Endothelial cell of umbilical vein (primary cell): Measurements from ENCODE around the gene OLFM1. TPM values are rescaled to one million over a fixed set of nuclear protein-coding genes. Genes with fewer than 3 reads are reported as not detected.

ENCODE experiments used
- BruUV-seq: library from RNA; stranded (reverse); fragments of 400-500 nt; replicated peaks from 2 replicates; lab custom pipeline; 2021; lab: Mats Ljungman, UMichigan
- CTCF ChIA-PET: fragments of 300-600, 350-600 bp; sonication (Branson Sonifier 250); formaldehyde crosslinking; loops from one replicate; lab custom pipeline; 2021; ENCODE audit warnings: antibody characterized with exemption, inconsistent platforms; lab: Charles Lee
- POLR2A ChIA-PET: fragments of 300-600, 350-600 bp; sonication (Branson Sonifier 250); formaldehyde crosslinking; loops from one replicate; lab custom pipeline; 2021; ENCODE audit warnings: antibody characterized with exemption, inconsistent platforms; lab: Charles Lee
- DNase-seq: peaks from one replicate; pipeline ENCODE4 v3.0.0-alpha.2; 2011; ENCODE audit warnings: low read depth, low spot score
- FAIRE-seq: peaks from 2 replicates; lab custom pipeline; 2011; peaks lifted over from hg19 to GRCh38; lab: Jason Lieb, UNC
- H2AFZ ChIP-seq: 2 replicates; pipeline ENCODE4 v1.6.0; 2012; ENCODE audit warnings: low read depth, low read length, control low read depth, inconsistent platforms
- H3K27ac ChIP-seq: 2 replicates; pipeline ENCODE4 v1.5.1; 2011; ENCODE audit warnings: low read depth, mild to moderate bottlenecking, control low read depth, low read length, moderate library complexity; ENCODE audit not compliant: insufficient read depth
- H3K27me3 ChIP-seq, 2 experiments: 2 replicates each; pipeline versions ENCODE4 v1.6.0 to v1.6.1; 2011; ENCODE audit warnings: low read length in 2 of 2, mixed read lengths in 1 of 2; ENCODE audit not compliant: control insufficient read depth in 2 of 2, insufficient read depth in 2 of 2
- H3K36me3 ChIP-seq, 2 experiments: 2 replicates in 1 of 2; 3 replicates in 1 of 2; pipeline ENCODE4 v1.5.1; 2011; ENCODE audit warnings: low read length in 2 of 2, mild to moderate bottlenecking in 1 of 2, moderate library complexity in 1 of 2; ENCODE audit not compliant: control insufficient read depth in 2 of 2, insufficient read depth in 2 of 2; ENCODE audit errors: extremely low read depth in 1 of 2
- H3K4me1 ChIP-seq: 3 replicates; pipeline ENCODE4 v1.5.1; 2011; ENCODE audit warnings: mild to moderate bottlenecking, low read length; ENCODE audit not compliant: control insufficient read depth, insufficient read depth; ENCODE audit errors: extremely low read depth
- H3K4me2 ChIP-seq: 2 replicates; pipeline ENCODE4 v1.6.1; 2011; ENCODE audit warnings: low read length, control low read depth, mixed read lengths; ENCODE audit not compliant: insufficient read depth
- H3K4me3 ChIP-seq, 3 experiments: fragments of 200-600 bp in 1 of 3; sonication (generic), shearing (Covaris generic) in 1 of 3; replicated peaks in 1 of 3; 2 replicates each; pipeline ENCODE4 v1.5.1; 2011 to 2016; ENCODE audit warnings: control low read depth in 3 of 3, low read length in 3 of 3, mild to moderate bottlenecking in 2 of 3, inconsistent platforms in 1 of 3, low read depth in 1 of 3, moderate library complexity in 1 of 3; ENCODE audit not compliant: insufficient read depth in 1 of 3
- H3K79me2 ChIP-seq: 2 replicates; pipeline ENCODE4 v1.6.0; 2012; ENCODE audit warnings: low read length, inconsistent platforms; ENCODE audit not compliant: control insufficient read depth, insufficient read depth
- H3K9ac ChIP-seq: replicated peaks from 2 replicates; pipeline ENCODE3; 2011; ENCODE audit warnings: low read length, control low read depth; ENCODE audit not compliant: insufficient read depth; ENCODE audit errors: extremely low read depth
- H3K9me1 ChIP-seq: replicated peaks from 3 replicates; pipeline ENCODE4 v1.6.0; 2011; ENCODE audit warnings: mild to moderate bottlenecking, low read length; ENCODE audit not compliant: control insufficient read depth, insufficient read depth; ENCODE audit errors: extremely low read depth
- H3K9me3 ChIP-seq: replicated peaks from 2 replicates; pipeline ENCODE4 v1.5.1; 2012; ENCODE audit warnings: low read length, inconsistent platforms; ENCODE audit not compliant: control insufficient read depth, insufficient read depth
- H4K20me1 ChIP-seq: replicated peaks from 2 replicates; pipeline ENCODE3; 2011; ENCODE audit warnings: mild to moderate bottlenecking, low read length; ENCODE audit not compliant: control insufficient read depth, insufficient read depth; ENCODE audit errors: extremely low read depth
- CTCF ChIP-seq, 2 donors: IDR thresholded peaks; 1 replicate in 1 of 2; 2 replicates in 1 of 2; pipeline ENCODE4 v1.5.1; 2011; ENCODE audit warnings: low read length in 2 of 2, mild to moderate bottlenecking in 2 of 2, moderate library complexity in 2 of 2, control low read depth in 1 of 2, inconsistent platforms in 1 of 2, low read depth in 1 of 2; ENCODE audit not compliant: insufficient read depth in 1 of 2; ENCODE audit errors: extremely low read depth in 1 of 2
- EZH2 ChIP-seq: IDR thresholded peaks from 2 replicates; pipeline ENCODE4 v1.6.1; 2012; ENCODE audit warnings: borderline replicate concordance, low read depth, mild to moderate bottlenecking, moderate library complexity, low read length, inconsistent platforms; ENCODE audit not compliant: severe bottlenecking
- FOS ChIP-seq: IDR thresholded peaks from 2 replicates; pipeline ENCODE4 v1.6.1; 2011; ENCODE audit warnings: mild to moderate bottlenecking, low read length, moderate library complexity, borderline replicate concordance; ENCODE audit not compliant: insufficient read depth
- GATA2 ChIP-seq: IDR thresholded peaks from 2 replicates; pipeline ENCODE4 v1.7.0; 2011; ENCODE audit warnings: low read depth, mild to moderate bottlenecking, moderate library complexity, mixed read lengths, low read length; ENCODE audit not compliant: insufficient read length, insufficient read depth
- JUN ChIP-seq: IDR thresholded peaks from 2 replicates; pipeline ENCODE4 v1.6.1; 2011; ENCODE audit warnings: borderline replicate concordance, low read depth; ENCODE audit not compliant: insufficient read length, insufficient read depth
- MAX ChIP-seq: IDR thresholded peaks from 2 replicates; pipeline ENCODE4 v1.6.1; 2011; ENCODE audit not compliant: insufficient read depth, insufficient read length
- MYC ChIP-seq: IDR thresholded peaks from one replicate; pipeline ENCODE4 v1.6.1; 2011; ENCODE audit warnings: mild to moderate bottlenecking, low read depth, low read length
- POLR2A ChIP-seq: IDR thresholded peaks from 2 replicates; pipeline ENCODE4 v1.6.1; 2012; ENCODE audit warnings: low read depth, mild to moderate bottlenecking, control low read depth, low read length
- POLR2AphosphoS5 ChIP-seq: IDR thresholded peaks from 2 replicates; pipeline ENCODE4 v1.6.1; 2012; ENCODE audit warnings: low read depth, mild to moderate bottlenecking, control low read depth, low read length, moderate library complexity; ENCODE audit not compliant: insufficient read depth
- dilution Hi-C: fragments of 300-500 bp; cut with MboI; formaldehyde crosslinking; loops from one replicate; pipeline ENCODE4 v1.15.0; 2019; ENCODE audit warnings: low sequenced_read_pairs; ENCODE audit not compliant: extremely low pct_ligation_motif_present
- intact Hi-C: fragments of 100-400 bp; cut with micrococcal nuclease; formaldehyde crosslinking; loops from one replicate; pipeline ENCODE4 v1.10.0; 2022
- polyA plus RNA-seq, 4 experiments: library from polyadenylated mRNA; depleted of rRNA in 3 of 4; stranded (reverse) in 3 of 4; unstranded in 1 of 4; fragments of >200 nt; gene quantifications; 2 replicates each; pipeline versions ENCODE4 v1.2.1 to v1.2.3, GENCODE V29; 2011 to 2012; ENCODE audit warnings: missing spikeins in 1 of 4
- total RNA-seq: library from RNA; stranded (reverse); gene quantifications from 2 replicates; pipeline ENCODE4 v1.2.3, GENCODE V29; 2021

Gene OLFM1
- total and polyA plus RNA-seq, 2 donors (not counting 3 experiments of a cell fraction or from before 2014, with no cell fraction given) = 0.07 to 0.95 TPM

- no peak overlapping the region for H3K4me2 ChIP-seq
- H3K9ac ChIP-seq = no peak overlapping the region
- dilution Hi-C loops = no loop called here
- intact Hi-C loops = loop anchor here (5.0 kb wide), 1 partner anchor 620 kb away; no protein-coding TSS in a partner anchor
- no peaks in the 10 kb centered on the region for H3K9me3 ChIP-seq
- H3K27me3 ChIP-seq = peaks cover 0 to 9% of the 10 kb centered on the region in 2 experiments
- H3K79me2 ChIP-seq = no peaks in the 10 kb centered on the region
- H3K9me1 ChIP-seq = no peaks in the 10 kb centered on the region
- H3K36me3 ChIP-seq = no peaks in the 10 kb centered on the region
- no peak overlapping the region for H3K4me3 ChIP-seq
- POLR2A ChIA-PET = no interaction called here
- CTCF ChIA-PET = interaction anchor here (1.0 kb wide), 1 partner anchor 20 kb away, joined by 3 read pairs; no protein-coding TSS in a partner anchor
- no peak overlapping the region for H3K27ac ChIP-seq
- BruUV-seq = no TSS peak
- peak; percentile 47 for FAIRE-seq
- no peaks in the 10 kb centered on the region for H4K20me1 ChIP-seq
- DNase-seq = peak; percentile 7
- H3K4me1 ChIP-seq = no peaks in the 10 kb centered on the region
- no peak overlapping the region for H2AFZ ChIP-seq
- TF ChIP-seq MAX = no peak
- TF ChIP-seq JUN = no peak
- TF ChIP-seq EZH2 = no peak
- no peak for TF ChIP-seq CTCF (IDR thresholded peaks at IDR 0.05; ENCODE audit: extremely low read depth in 1 of 2, insufficient read depth in 1 of 2, low read depth in 1 of 2, low read length in 2 of 2)
- no peak for TF ChIP-seq GATA2
- TF ChIP-seq POLR2AphosphoS5 = no peak
- TF ChIP-seq FOS = no peak
- no peak for TF ChIP-seq MYC
- TF ChIP-seq POLR2A = no peak
These were observed 9.8 kb upstream of the OLFM1 start for GRCh38 chr9:135077497-135078200.
